Anterior cingulate cortex (tissue), 58 donors: ENCODE measurements around the gene ODC1.
"Not testable (repeated sequence)": the region's sequence is repeated elsewhere in the genome, so short reads cannot be mapped to it uniquely, and the experiment has no call there.

Source experiments
- DNase-seq, 58 donors: peaks; one replicate each; lab custom pipeline; 2025; lab: John Stamatoyannopoulos, UW

ODC1 gene

GRCh38 chr2:10457195-10457594 lies 9.1 kb upstream of the ODC1 start:
- DNase-seq = not testable (repeated sequence)

- no peak for DNase-seq
Measured at GRCh38 chr2:10454505-10454904, 6.4 kb upstream of the ODC1 start.

GRCh38 chr2:10453905-10454298 lies 5.8 kb upstream of the ODC1 start:
- no peak for DNase-seq

GRCh38 chr2:10452956-10453904 lies 5.1 kb upstream of the ODC1 start:
- no peak for DNase-seq

GRCh38 chr2:10452312-10452711 lies 4.2 kb upstream of the ODC1 start:
- DNase-seq = no peak

- DNase-seq = no peak
Measured at GRCh38 chr2:10451819-10452218, 3.7 kb upstream of the ODC1 start.

- DNase-seq = no peak
Measured at GRCh38 chr2:10449838-10450691, 1.9 kb upstream of the ODC1 start.

GRCh38 chr2:10449486-10449831 lies 1.3 kb upstream of the ODC1 start:
- DNase-seq = no peak

- peak in 39 of 58 donors; percentile 46 to 99 (median 93) for DNase-seq
Measured at GRCh38 chr2:10448576-10449485, 704 bp upstream of the ODC1 start.

- peak in 24 of 58 donors; percentile 20 to 78 (median 55) for DNase-seq
Measured at GRCh38 chr2:10447300-10447894, 730 bp downstream of the ODC1 start.

GRCh38 chr2:10446631-10447030 lies 1.5 kb downstream of the ODC1 start:
- DNase-seq = no peak

GRCh38 chr2:10444463-10444862 lies 3.7 kb downstream of the ODC1 start:
- DNase-seq = no peak

GRCh38 chr2:10442469-10443126 lies 5.5 kb downstream of the ODC1 start:
- DNase-seq = not testable (repeated sequence)

GRCh38 chr2:10441948-10442347 lies 6.2 kb downstream of the ODC1 start:
- no peak for DNase-seq

- DNase-seq = no peak
Measured at GRCh38 chr2:10440736-10441135, 7.4 kb downstream of the ODC1 start.

- DNase-seq = no peak
Measured at GRCh38 chr2:10439971-10440370, 8.2 kb downstream of the ODC1 start.

- peak in 2 of 58 donors; percentile 2 to 26 for DNase-seq
Measured at GRCh38 chr2:10439185-10439879, 8.8 kb downstream of the ODC1 start.

GRCh38 chr2:10438688-10439087 lies 9.4 kb downstream of the ODC1 start:
- DNase-seq = peak in 1 of 58 donors; percentile 4

- no peak for DNase-seq
Measured at GRCh38 chr2:10437806-10438205, 10.3 kb downstream of the ODC1 start.
